GM21526 (cell line): Measurements from ENCODE around the gene TMEM184C.

ENCODE experiments used
- ATAC-seq: cut with Tn5 transposase; IDR thresholded peaks from one replicate; pipeline ENCODE4 v1.9.1; 2021; ENCODE audit warnings: moderate library complexity; ENCODE audit not compliant: unreplicated experiment, low FRiP score

The TMEM184C gene

DNA sequence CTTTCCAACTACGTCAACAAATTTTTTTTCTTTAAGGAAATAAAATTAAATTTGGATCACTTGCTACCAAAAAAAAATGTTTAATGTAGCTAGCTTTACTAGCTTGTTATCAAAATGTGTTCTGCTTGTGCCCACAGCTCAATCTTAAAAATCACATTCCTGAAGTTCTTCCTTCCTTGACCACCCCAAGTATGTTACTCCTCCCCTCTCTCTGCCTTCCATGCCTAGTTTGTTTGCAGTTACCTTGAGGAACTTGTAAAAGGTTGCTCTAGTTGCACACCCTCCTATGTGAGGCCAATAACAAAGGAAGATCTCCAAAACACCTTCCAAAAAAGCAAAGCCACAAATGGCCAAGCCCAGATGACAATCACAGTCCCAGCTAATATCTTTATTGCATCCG, 19.6 kb upstream of the TMEM184C start:
- no peak for ATAC-seq

DNA sequence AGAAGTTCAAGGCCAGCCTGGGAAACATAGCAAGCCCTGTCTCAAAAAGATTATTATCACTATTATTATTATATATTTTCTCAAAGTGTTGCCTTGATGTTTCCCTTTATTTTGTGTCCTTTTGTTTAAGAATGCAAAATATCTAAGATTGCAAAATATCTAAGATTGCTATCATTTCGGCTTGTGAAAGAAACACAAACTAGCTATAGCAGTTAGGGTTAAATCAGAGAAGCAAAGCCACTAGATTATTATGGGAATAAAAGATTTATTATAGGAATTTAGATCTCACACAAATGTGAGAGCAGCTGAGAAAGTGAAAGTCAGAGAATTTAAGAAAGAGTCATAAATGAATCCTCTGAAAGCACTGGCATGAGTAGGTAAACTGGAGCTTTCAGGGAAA, 18.0 kb upstream of the TMEM184C start:
- no peak for ATAC-seq

- ATAC-seq, result no peak
Observed at GRCh38 chr4:147599769-147600168, 17.4 kb upstream of the TMEM184C start.

- ATAC-seq, result no peak
Observed at GRCh38 chr4:147605499-147605898, 11.7 kb upstream of the TMEM184C start.

DNA sequence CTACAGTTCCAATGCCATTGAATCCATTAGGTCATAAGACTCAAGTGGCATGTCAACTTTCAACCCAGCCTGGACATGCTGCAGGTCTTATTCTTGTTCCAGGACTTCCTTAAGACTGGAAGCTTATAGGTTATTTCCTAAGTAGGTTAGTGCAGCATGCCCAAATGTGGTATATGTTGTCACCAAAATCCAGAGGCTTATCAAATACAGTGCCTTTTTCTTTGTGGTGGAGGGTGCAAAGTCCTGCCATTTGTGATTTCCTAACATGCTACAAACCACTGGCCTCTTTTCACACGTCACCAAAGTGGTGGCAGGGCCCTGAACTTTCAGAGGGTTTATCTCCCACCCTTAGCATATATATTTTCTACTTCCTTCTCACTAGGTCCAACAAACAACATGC, 9.7 kb upstream of the TMEM184C start:
- no peak for ATAC-seq

GRCh38 chr4:147610686-147611085, 6.5 kb upstream of the TMEM184C start:
- ATAC-seq, result no peak

DNA sequence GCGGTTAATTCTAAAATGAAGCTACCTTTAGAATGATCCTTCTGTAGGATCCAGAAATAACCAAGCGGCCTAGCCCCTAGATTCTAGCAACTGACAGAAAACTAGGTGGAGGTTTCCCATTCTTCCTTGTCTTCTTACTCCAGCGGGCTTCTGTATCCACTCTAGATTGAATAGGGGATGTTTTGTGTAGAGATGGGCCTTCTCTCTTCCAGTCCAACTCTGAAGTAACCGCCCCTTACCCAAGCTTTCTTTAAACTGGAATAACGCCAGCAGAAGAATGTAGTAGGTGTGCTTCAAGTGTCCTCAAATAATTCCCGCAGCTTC, 386 bp upstream of the TMEM184C start:
- ATAC-seq, result peak; percentile 6

DNA sequence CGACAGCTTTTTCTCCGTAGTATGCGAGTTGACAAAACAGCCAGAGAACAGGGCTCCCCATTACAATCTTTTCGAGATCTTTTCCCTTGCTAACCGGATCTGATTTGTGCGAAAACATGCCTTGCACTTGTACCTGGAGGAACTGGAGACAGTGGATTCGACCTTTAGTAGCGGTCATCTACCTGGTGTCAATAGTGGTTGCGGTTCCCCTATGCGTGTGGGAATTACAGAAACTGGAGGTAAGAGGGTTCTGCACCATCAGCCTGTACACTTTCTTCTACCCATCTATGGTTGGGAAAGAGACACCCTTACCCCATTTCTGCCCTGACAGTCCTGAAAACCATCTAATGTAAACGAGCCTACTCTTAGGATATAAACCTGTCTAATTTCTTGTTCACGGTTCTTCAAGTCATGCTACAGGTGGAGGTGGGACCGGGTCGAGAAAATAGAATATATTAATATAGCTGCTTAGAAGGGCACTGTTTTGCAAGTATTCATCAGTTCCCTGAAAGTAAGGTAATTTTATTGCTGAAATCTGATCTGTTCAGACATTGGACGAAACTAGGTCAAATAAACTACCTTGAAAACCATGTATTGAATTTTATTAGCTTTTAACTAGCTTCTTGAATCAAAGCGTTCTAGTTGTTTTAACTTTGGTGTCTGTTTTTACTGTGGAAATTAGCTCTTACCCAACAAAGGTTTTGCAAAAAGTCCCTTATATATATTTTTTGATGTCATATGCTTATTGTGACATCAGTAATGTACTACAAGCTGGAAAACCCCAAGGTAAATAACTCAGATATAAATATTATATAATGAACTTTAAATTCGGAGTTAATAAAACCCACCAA, 869 bp downstream of the TMEM184C start:
- peak; percentile 22 for ATAC-seq

GRCh38 chr4:147620315-147620714, 3.1 kb downstream of the TMEM184C start:
- no peak for ATAC-seq

DNA sequence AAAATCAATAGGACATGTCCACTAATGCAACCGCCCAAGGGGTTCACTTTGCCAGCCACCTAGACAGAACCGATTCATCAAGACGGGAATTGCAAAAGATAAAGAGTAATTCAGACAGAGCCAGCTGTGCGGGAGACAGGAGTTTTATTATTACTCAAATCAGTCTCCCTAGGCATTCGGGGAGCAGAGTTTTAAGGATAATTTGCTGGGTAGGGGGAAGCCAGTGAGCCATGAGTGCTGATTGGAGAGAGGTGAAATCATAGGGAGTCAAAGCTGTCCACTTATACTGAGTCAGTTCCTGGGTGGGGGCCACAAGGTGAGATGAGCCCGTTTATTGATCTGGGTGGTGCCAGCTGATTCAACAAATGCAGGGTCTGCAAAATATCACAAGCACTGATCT, 8.5 kb downstream of the TMEM184C start:
- no peak for ATAC-seq

DNA sequence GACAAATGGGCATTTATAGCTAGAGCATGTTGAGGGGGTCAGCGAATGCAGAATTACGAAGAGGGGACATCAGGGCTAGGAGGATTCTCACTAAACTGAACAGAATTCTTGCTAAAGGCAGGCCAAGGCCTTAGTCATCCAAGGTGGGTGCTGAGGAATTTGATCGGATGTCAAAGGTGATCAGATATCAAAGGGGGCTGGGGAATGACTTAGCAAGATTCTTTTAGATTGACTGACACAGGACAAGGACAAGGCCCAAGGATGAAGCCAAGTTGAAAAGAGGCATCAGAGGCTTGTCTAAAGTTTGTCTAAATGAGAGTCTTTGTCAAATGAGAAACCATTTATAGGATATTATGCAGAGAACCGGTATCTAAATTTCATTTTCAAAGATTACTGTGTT, 9.7 kb downstream of the TMEM184C start:
- ATAC-seq, result no peak

DNA sequence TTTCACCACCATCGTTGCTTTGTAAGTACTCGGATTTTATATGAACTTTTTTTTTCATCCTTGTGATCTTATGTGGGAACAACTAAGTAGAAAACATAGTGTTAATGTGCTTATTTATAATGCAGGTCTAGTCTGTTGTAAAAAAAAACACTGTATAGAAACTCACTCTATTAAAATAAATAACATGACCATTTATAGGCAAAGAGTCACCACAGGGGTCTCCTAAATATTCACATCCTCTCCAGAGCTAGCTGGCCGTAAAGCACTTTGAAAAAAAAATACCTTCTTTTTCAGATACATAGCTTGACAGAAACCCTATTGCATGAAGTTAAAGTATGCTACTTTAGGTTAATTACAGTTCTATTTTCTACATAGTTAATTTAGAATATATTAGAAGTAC, 11.2 kb downstream of the TMEM184C start:
- ATAC-seq, result no peak

- ATAC-seq, result no peak
Observed at GRCh38 chr4:147629783-147630730, 12.9 kb downstream of the TMEM184C start.

GRCh38 chr4:147633113-147633512, 15.9 kb downstream of the TMEM184C start:
- ATAC-seq, result no peak

DNA sequence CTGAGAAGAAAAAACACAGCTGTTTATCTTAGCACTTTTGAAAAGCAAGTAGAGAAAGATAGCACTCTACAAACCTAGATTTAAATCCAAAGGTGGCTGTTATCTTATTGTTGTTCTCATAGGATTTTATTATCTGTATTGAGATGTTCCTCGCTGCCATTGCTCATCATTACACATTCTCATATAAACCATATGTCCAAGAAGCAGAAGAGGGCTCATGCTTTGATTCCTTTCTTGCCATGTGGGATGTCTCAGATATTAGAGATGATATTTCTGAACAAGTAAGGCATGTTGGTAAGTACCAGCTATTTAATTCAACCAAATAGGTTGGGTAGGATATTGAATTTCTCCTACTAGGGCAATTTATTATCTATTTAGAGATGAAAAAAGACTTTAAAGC, 16.4 kb downstream of the TMEM184C start:
- no peak for ATAC-seq

- ATAC-seq, result no peak
Observed at GRCh38 chr4:147635348-147635747, 18.2 kb downstream of the TMEM184C start.

DNA sequence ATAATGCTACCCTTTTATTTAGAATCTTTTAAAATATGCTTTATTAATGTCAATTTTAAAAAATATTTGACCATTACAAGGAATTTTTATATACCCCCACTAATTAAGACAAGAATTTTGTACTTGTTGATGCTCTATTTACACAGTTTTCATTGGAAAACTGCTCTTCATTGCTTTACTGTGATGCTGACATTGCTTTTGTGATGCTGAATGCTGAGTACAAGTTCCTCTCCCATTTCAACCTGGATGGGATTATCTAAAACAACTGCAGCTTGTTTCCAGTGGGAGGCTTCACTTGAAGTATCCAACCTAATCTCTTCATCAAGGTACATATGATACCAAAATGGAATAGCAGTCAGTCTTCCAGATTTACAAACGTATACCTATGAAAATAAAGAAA, 21.2 kb downstream of the TMEM184C start:
- no peak for ATAC-seq

GRCh38 chr4:147638942-147639341, 21.7 kb downstream of the TMEM184C start:
- ATAC-seq, result peak; percentile 56

- no peak for ATAC-seq
Observed at GRCh38 chr4:147639388-147639787, 22.2 kb downstream of the TMEM184C start.

- ATAC-seq, result no peak
Observed at GRCh38 chr4:147640331-147640730, 23.1 kb downstream of the TMEM184C start.

GRCh38 chr4:147643616-147644015, 26.4 kb downstream of the TMEM184C start:
- no peak for ATAC-seq

DNA sequence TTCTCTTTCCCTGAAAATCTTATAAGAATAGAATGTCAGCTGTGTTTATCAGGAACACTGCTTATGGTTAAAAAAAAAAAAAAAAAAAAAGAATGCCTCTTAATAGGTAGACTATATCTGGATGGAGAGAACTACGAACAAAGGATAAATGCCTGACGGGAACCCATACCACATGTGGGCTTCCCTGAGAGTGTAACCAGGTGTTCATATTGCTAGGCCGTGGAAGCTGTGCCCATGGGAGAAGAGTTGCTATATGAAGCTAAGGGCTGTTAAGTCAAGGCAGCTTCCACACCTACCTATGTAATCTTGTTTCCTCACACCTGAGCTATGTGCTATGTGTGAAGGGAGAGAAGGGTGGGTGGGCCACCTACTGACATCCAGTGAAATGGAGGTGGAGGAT, 27.3 kb downstream of the TMEM184C start:
- ATAC-seq, result no peak
